ENCODE data around the gene SNORC.

SNORC gene

GRCh38 chr2:232920055-232920454 is 50.0 kb downstream of the SNORC start:
- TF ChIP-seq, protein P1, sequence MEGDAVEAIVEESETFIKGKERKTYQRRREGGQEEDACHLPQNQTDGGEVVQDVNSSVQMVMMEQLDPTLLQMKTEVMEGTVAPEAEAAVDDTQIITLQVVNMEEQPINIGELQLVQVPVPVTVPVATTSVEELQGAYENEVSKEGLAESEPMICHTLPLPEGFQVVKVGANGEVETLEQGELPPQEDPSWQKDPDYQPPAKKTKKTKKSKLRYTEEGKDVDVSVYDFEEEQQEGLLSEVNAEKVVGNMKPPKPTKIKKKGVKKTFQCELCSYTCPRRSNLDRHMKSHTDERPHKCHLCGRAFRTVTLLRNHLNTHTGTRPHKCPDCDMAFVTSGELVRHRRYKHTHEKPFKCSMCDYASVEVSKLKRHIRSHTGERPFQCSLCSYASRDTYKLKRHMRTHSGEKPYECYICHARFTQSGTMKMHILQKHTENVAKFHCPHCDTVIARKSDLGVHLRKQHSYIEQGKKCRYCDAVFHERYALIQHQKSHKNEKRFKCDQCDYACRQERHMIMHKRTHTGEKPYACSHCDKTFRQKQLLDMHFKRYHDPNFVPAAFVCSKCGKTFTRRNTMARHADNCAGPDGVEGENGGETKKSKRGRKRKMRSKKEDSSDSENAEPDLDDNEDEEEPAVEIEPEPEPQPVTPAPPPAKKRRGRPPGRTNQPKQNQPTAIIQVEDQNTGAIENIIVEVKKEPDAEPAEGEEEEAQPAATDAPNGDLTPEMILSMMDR (conservative IDR thresholded peaks at IDR 0.05; ENCODE audit: low read length) = no peak
- H3K4me3 ChIP-seq (ENCODE audit: low read length) = no peak overlapping the region
- no peak for DNase-seq (ENCODE audit: low read depth)

DNA sequence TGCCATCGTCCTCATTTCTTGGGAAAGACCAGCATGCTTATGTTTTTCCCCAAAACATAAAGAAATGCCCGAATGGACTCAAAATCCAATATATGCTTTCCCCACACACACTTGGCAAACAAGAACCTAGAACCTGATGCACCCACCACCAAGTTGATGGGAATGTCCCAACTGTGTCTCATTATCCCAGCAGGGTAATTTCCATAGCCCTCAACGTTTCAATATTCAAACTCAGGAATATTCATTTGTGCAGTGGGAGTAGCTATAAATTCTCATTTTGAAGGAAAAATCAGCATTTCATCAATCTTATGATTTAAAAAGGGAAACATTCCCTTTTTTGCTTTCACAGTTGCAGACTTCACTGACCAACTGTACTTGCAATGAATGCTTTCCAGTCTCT is 50.7 kb downstream of the SNORC start:
- TF ChIP-seq, protein P1 (conservative IDR thresholded peaks at IDR 0.05; ENCODE audit: low read length) = no peak
- DNase-seq (ENCODE audit: low read depth) = no peak

GRCh38 chr2:232924433-232924832 is 54.4 kb downstream of the SNORC start:
- no peak overlapping the region for H3K4me3 ChIP-seq (ENCODE audit: low read length)
- TF ChIP-seq, protein P1 (conservative IDR thresholded peaks at IDR 0.05; ENCODE audit: low read length) = no peak
- no peak for DNase-seq (ENCODE audit: low read depth)

More for the DNA sequence above, 50.7 kb downstream of the SNORC start:
- no peak overlapping the region for H3K4me3 ChIP-seq (ENCODE audit: low read length)

DNA sequence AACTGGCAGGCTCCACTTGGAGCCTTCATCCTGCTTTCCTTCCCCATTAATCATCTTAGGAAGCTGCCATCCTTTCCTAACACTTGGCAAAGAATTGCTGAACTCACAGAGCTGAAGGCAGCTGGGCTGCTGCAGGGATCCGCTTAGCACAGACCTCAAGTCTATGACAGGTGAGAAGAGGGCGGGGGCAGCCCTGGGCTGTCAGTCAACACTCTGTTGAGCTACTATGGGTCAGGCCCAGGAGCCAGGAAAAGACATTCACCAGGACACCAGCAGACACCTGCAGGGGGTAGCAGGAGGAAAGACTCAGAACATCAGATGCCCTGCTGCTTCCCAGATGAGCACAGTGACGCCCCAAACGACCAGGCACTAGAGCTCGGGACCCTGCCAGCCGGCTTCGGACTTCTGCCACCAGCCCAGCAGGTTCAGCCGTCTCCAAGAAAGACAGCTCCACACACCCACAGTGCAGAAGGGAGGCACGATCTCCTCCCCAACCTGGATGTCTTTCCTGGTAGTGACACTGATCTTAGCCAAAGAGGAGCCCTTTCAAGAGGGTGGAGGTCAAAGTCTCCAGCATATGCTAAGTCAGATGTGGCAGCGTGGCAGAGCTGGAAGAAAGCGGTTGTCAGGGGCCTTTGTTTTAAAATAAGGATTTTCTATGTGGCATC is 55.2 kb downstream of the SNORC start:
- no peak for DNase-seq (ENCODE audit: low read depth)
- TF ChIP-seq, protein P1 (conservative IDR thresholded peaks at IDR 0.05; ENCODE audit: low read length) = no peak
- H3K4me3 ChIP-seq (ENCODE audit: low read length) = no peak overlapping the region

DNA sequence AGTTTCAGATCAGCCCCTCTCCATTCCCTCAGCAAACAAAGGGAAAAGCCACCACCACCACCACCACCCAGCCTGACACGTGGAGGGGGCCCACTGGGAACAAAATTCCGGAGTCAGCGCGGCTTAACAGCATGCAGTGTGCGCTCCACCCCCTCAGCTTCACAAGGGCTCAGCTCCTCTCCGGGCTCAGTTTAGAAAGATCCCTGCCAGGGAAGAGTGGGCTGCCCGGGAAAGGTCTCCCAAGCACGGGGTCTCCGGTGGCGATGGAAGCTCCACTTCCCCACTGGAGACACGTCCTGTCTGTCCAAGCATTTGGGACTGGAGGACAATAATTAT is 55.7 kb downstream of the SNORC start:
- DNase-seq (ENCODE audit: low read depth) = no peak
- H3K4me3 ChIP-seq (ENCODE audit: low read length) = no peak overlapping the region

DNA sequence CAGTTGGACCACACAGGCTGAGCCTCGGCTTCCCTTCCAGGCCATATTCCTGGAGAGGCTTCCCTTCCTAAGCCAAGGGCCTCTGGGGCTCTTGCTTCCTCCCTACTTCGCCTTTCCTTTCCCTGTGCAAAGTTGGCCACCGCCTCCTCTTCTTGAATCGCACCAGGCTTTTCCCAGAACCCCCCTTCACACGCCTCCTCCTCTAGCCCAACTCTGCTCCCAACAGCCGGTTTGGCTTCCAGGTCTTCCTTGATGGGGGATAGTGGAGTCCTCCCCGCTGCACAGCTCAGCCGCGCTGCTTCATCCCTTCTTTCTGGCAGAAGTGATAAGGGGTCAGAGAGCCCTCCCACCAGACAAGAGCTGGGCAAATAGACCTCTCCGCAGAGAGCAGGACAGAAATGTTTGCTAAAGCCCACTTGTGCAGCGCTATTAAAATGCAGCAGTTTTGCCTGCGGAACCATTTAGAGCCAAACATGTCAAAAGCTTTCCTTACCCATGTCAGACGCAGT is 56.4 kb downstream of the SNORC start:
- no peak for DNase-seq (ENCODE audit: low read depth)
- TF ChIP-seq, protein P1 (conservative IDR thresholded peaks at IDR 0.05; ENCODE audit: low read length) = no peak
- H3K4me3 ChIP-seq (ENCODE audit: low read length) = no peak overlapping the region

More for the DNA sequence above, 55.7 kb downstream of the SNORC start:
- TF ChIP-seq, protein P1 (conservative IDR thresholded peaks at IDR 0.05; ENCODE audit: low read length) = no peak

- TF ChIP-seq, protein P1 (conservative IDR thresholded peaks at IDR 0.05; ENCODE audit: low read length) = no peak
- DNase-seq (ENCODE audit: low read depth) = no peak
- no peak overlapping the region for H3K4me3 ChIP-seq (ENCODE audit: low read length)
Measured at GRCh38 chr2:232927032-232927792, 57.1 kb downstream of the SNORC start.

Data from AG10803 (cell line).